SU-DHL-6 (cell line): ENCODE results near the gene MBP.

Experiments used
- EZH2phosphoT487 ChIP-seq: fragments of 200-600 bp; sonication (generic), shearing (Covaris generic); conservative IDR thresholded peaks from 2 replicates; pipeline ENCODE4 v1.6.1; 2018; ENCODE audit warnings: mild to moderate bottlenecking, antibody characterized with exemption, low read length, moderate library complexity, mixed read lengths
- TF ChIP-seq, protein P1 (sequence below): fragments of 200-600 bp; sonication (generic); IDR thresholded peaks from one replicate; pipeline ENCODE4 v1.5.1; 2017; ENCODE audit warnings: antibody characterized with exemption, mild to moderate bottlenecking, low read length, moderate library complexity; ENCODE audit not compliant: insufficient read depth, poor library complexity, severe bottlenecking

- TF ChIP-seq, protein P1, sequence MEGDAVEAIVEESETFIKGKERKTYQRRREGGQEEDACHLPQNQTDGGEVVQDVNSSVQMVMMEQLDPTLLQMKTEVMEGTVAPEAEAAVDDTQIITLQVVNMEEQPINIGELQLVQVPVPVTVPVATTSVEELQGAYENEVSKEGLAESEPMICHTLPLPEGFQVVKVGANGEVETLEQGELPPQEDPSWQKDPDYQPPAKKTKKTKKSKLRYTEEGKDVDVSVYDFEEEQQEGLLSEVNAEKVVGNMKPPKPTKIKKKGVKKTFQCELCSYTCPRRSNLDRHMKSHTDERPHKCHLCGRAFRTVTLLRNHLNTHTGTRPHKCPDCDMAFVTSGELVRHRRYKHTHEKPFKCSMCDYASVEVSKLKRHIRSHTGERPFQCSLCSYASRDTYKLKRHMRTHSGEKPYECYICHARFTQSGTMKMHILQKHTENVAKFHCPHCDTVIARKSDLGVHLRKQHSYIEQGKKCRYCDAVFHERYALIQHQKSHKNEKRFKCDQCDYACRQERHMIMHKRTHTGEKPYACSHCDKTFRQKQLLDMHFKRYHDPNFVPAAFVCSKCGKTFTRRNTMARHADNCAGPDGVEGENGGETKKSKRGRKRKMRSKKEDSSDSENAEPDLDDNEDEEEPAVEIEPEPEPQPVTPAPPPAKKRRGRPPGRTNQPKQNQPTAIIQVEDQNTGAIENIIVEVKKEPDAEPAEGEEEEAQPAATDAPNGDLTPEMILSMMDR: no peak
- no peak for TF ChIP-seq EZH2phosphoT487
These were observed 160.3 kb downstream of the MBP start for GRCh38 chr18:76972241-76972640.
